Mesenteric fat pad (tissue), 1 donor: ENCODE data around the gene G0S2. TPM values are rescaled to one million over a fixed set of nuclear protein-coding genes. Genes with fewer than 3 reads are reported as not detected.
A peak's percentile ranks its signal among the peaks of the same experiment; 100 is the strongest.

Experiments used
- DNase-seq: peaks from one replicate; pipeline ENCODE4 v3.0.0-alpha.2; 2020; ENCODE audit warnings: low spot score
- long read RNA-seq: library from polyadenylated mRNA; unstranded; transcript quantifications from one replicate; pipeline ENCODE4 v2.0.0, GENCODE V29; 2020
- total RNA-seq: library from RNA; stranded (reverse); fragmentation: NEBNext Ultra II Directional; extraction: Animal tissue kit (Norgen Biotek cat#: 25700); gene quantifications from one replicate; pipeline ENCODE4 v1.2.1, GENCODE V29; 2021
- donor health status: DM: yes; HTN: yes; CAD: no.

Gene G0S2
- total RNA-seq = 2,798 TPM
- long read RNA-seq, transcript G0S2-201 (2 exons, 866 nt) = major isoform, 5,117 of 5,380 reads
- long read RNA-seq, partial matches to known transcripts = 0 of 5,380 reads
- long read RNA-seq, other reads (novel, unspliced or antisense) = 263 of 5,380 reads

- peak; percentile 92 for DNase-seq
Measured at GRCh38 chr1:209674957-209675564, at the start of gene G0S2. Gene G0S2, plus strand, starts transcription at chr1:209675412. Its CDS starts 273 bp downstream, at chr1:209675685.

GRCh38 chr1:209625791-209626285 is 49.4 kb upstream of the G0S2 start:
- DNase-seq = no peak

GRCh38 chr1:209626346-209627026 is 48.7 kb upstream of the G0S2 start:
- DNase-seq = no peak

- DNase-seq = no peak
Measured at GRCh38 chr1:209627027-209627731, 48.0 kb upstream of the G0S2 start.

GRCh38 chr1:209627732-209628196 is 47.4 kb upstream of the G0S2 start:
- no peak for DNase-seq

- no peak for DNase-seq
Measured at GRCh38 chr1:209628618-209629299, 46.5 kb upstream of the G0S2 start.

- DNase-seq = no peak
Measured at GRCh38 chr1:209629621-209630382, 45.4 kb upstream of the G0S2 start.

GRCh38 chr1:209630383-209631225 is 44.6 kb upstream of the G0S2 start:
- no peak for DNase-seq

GRCh38 chr1:209633335-209633997 is 41.7 kb upstream of the G0S2 start:
- no peak for DNase-seq

- DNase-seq = no peak
Measured at GRCh38 chr1:209634005-209634737, 41.0 kb upstream of the G0S2 start.

- DNase-seq = no peak
Measured at GRCh38 chr1:209635850-209636249, 39.4 kb upstream of the G0S2 start.

GRCh38 chr1:209641832-209642172 is 33.4 kb upstream of the G0S2 start:
- peak; percentile 88 for DNase-seq

- DNase-seq = no peak
Measured at GRCh38 chr1:209642816-209643215, 32.4 kb upstream of the G0S2 start.

- no peak for DNase-seq
Measured at GRCh38 chr1:209643285-209644020, 31.8 kb upstream of the G0S2 start.

- no peak for DNase-seq
Measured at GRCh38 chr1:209645574-209646452, 29.4 kb upstream of the G0S2 start.

GRCh38 chr1:209646558-209646957 is 28.7 kb upstream of the G0S2 start:
- DNase-seq = no peak

GRCh38 chr1:209647156-209647555 is 28.1 kb upstream of the G0S2 start:
- no peak for DNase-seq
